Fibroblast of skin of right quadriceps (primary cell): ENCODE results near the gene COL28A1.

ENCODE experiments used
- DNase-seq: peaks from one replicate; pipeline ENCODE4 v3.0.0-alpha.2; 2013

COL28A1 gene

GRCh38 chr7:7323921-7324320 lies 211.8 kb downstream of the COL28A1 start:
- DNase-seq: no peak

DNA sequence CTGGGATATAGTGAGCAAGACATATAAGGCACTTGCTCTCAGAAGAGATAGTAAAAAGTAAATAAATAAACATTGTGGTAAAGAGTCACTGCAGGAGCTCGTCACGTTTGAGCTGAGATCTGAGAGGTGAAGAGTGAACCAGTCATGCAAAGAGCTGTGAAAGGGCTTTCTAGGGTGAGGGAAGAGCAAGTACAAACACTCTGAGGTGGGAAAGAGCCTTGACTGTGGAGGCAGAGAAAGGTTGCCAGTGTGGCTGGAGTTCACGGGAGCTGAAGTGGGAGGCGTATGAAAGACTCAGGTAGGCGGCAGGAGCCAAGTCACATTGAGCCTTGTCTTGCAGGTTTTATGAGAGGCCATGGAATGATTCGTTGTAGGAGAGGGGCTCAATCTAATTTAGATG lies 212.3 kb downstream of the COL28A1 start:
- no peak for DNase-seq

- no peak for DNase-seq
Observed at GRCh38 chr7:7321681-7322080, 214.0 kb downstream of the COL28A1 start.

DNA sequence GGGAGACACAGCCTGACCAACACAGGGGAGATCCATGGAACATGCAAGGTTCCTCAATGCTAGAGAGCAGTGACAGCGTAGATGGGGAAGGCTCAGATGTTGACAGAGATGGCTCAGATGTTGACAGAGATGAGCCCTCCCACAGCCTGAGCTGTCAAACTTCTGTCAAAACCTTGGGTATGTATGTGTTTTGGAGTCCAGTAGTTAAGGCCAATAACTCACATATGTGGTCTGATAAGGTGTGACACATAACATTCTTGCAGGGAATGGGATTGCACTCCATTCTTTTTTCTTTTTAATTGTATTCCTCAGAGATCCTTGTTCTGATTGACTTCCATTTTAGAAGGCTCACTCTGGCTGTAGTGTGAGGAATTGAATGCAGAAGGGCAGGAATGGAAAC lies 217.1 kb downstream of the COL28A1 start:
- no peak for DNase-seq

DNA sequence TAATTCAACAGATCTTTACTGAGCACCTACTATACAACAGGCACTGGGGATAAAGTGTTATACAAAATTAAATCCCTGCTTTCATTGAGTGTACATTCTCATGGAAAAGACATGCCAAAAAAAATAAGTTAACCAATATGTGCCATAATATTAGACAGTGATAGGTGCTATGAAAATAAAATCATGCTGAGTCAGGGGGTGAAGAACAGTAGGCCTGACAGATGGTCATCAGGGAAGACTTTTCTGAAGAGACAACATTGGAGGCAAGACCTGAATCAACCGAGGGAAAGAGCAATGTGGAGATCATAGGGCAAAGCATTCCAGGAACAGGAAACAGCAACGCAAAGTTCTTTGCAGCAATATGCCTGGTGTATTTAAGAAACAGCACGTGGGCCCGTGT lies 217.8 kb downstream of the COL28A1 start:
- DNase-seq: no peak

GRCh38 chr7:7315851-7316250 lies 219.8 kb downstream of the COL28A1 start:
- no peak for DNase-seq

- DNase-seq: no peak
Observed at GRCh38 chr7:7312323-7312722, 223.3 kb downstream of the COL28A1 start.

DNA sequence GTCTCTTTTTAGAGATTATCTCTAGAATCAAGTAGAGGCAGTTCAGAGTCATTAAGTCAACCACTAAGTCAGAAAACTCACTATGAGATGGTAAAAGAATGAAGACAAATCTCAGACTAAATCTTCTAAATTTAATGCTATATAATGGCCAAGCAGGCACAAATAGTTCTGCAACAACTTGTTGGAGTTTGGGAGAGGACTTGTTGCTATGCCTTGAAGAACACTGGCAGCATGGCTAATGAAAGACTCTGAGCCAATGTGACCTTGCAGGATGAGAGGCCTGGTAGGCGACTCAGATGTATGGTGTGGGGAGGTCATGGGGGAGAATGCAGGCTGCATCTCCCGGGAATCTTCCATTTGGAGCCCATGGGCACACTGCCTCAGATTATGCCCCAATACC lies 224.7 kb downstream of the COL28A1 start:
- no peak for DNase-seq

DNA sequence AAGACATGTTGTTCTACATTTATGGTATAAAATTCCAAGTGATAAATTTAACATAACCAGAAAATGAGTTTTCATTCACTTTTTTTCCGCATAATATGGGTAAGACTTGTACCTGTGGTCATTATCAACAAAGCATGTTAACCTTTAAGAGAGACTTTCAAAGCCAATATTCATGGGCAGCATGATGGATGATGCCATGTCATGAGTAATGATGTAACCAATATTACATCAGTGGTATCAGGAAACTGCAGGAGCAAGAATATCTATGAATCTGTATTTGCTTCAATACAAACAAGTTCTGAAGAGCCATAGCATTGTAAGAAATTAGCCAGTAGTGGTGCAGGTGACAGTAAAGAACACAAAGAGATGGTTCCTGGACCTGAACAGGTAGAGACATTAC lies 226.5 kb downstream of the COL28A1 start:
- no peak for DNase-seq
